Transverse colon (tissue), 4 donors: ENCODE measurements around the gene ARHGAP40.

Source experiments
- CTCF ChIP-seq, 5 experiments: fragments of 200-600 bp in 3 of 5; fragments of 450-650 bp in 2 of 5; sonication (generic) in 3 of 5; IDR thresholded peaks; 1 replicate in 2 of 5; 2 replicates in 3 of 5; pipeline ENCODE4 v1.5.1; 2016 to 2017; ENCODE audit warnings: antibody characterized with exemption in 5 of 5, inconsistent platforms in 3 of 5, mild to moderate bottlenecking in 2 of 5, moderate library complexity in 1 of 5
- EP300 ChIP-seq: sonication (generic); formaldehyde crosslinking; IDR thresholded peaks from one replicate; pipeline ENCODE4 v1.6.1; 2017; ENCODE audit warnings: antibody characterized with exemption, low read depth
- POLR2A ChIP-seq: fragments of 450-650 bp; IDR thresholded peaks from one replicate; pipeline ENCODE4 v1.6.1; 2016; ENCODE audit warnings: antibody characterized with exemption, mild to moderate bottlenecking, moderate library complexity
- POLR2AphosphoS5 ChIP-seq, 3 donors: sonication (generic); formaldehyde crosslinking; IDR thresholded peaks; one replicate each; pipeline ENCODE4 v1.6.1; 2016; ENCODE audit warnings: antibody characterized with exemption in 3 of 3

DNA sequence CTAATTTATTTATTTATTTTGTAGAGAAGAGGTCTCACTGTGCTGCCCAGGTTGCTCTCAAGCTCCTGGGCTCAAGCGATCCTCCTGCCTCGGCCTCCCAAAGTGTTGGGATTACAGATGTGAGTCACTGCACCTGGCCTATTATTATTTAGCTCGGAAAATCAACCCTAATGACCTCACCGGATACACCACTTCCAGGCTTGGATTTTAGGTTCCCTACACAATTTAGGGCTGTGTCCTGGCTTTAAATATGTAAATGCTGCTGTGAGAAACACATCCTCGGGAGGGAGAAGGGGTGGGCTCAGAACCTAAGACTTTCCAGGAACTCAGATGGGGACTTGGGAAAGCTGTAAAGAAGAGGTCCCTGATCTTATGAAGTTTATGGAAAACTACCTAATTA is 71.7 kb downstream of the ARHGAP40 start:
- TF ChIP-seq CTCF (IDR thresholded peaks at IDR 0.05) (no peak), POLR2A (no peak), EP300 (no peak), POLR2AphosphoS5 (IDR thresholded peaks at IDR 0.05) (no peak)
